ENCODE results near the gene CAMK2G. TPM values are rescaled to one million over a fixed set of nuclear protein-coding genes. Genes with fewer than 3 reads are reported as not detected.
"Not testable (repeated sequence)": the region's sequence is repeated elsewhere in the genome, so short reads cannot be mapped to it uniquely, and the experiment has no call there.

Gene CAMK2G
- total RNA-seq, 1 donor from 2014 or later = 22.1 TPM

DNA sequence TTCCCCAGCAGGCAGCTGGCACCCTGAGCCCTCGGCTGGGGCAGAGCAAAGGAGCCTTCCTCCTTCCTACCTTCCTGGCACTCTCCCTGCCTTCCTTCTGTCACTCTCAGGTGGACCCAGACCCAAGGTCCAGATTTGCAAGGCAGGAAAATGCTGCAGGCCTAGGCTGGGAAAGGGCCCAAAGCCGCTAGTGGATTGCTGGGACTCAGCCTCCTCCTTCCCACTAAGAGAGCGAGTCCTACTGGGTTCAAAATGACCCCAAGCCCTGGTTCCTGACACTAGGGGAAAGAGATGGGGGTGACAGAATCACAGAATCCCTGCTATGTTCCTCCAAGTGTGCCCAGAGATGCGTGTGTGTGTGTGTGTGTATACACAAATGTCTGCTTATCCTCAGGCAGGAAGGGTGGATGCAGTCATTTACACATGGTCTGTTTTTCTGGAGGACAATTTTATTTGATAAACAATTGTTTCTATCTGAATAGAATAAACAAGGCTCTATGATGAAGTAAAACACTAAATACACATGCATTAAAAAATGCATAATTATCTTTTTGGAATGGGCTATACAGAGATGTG lies 35.3 kb upstream of the CAMK2G start:
- Mint-ChIP-seq H3K27ac (no peak overlapping the region), H3K36me3 (ENCODE audit: low read depth) (no peaks in the 10 kb centered on the region), H3K4me3 (peak overlapping the region; percentile 81), H3K4me1 (peaks cover 43% of the 10 kb centered on the region), H3K9me3 (no peaks in the 10 kb centered on the region), H3K27me3 (peaks cover 33% of the 10 kb centered on the region)
- intact Hi-C loops (cut with micrococcal nuclease) = loop anchor here (2.0 to 5.0 kb wide), 2 partner anchors 23 to 48 kb away; no protein-coding TSS in a partner anchor
- DNase-seq = no peak

GRCh38 chr10:73908853-73909539 lies 34.6 kb upstream of the CAMK2G start:
- Mint-ChIP-seq H3K27ac (peak overlapping the region; percentile 75), H3K4me3 (peak overlapping the region; percentile 66), H3K27me3 (peaks cover 33% of the 10 kb centered on the region), H3K9me3 (no peaks in the 10 kb centered on the region), H3K4me1 (peaks cover 43% of the 10 kb centered on the region), H3K36me3 (ENCODE audit: low read depth) (no peaks in the 10 kb centered on the region)
- DNase-seq = peak; percentile 79
- intact Hi-C loops (cut with micrococcal nuclease) = no loop called here

DNA sequence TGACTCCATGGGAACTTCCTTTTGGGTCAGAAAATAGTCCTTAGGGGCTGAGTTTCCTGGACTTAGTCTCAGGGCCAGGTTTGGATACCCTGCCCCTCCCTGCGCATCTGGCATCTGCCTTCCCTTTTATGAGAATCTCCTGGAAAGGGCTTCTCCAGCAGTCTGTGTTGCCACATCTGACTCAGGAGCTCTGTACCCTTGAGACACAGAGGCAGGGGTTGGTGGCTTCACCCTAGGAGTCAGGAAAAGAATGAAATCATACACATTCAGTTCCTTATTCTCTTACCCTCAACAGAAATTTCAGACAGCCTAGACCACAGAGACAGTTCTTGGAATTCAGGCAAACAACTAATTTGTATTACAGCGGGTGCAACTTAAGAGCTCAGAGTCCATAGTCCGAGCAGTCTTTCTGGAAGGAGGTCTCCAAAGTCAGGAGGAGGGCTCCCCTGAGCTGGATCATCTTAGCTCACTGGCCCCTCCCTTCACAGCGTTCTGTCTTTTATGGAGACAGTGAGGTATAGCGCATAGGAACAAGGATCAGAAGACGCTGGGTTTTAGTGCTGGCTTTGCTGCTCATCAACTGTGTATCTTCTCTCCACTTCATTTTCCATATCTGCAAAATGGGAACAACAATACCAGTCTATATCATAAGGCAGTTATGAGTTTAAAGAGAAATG lies 33.6 kb upstream of the CAMK2G start:
- Mint-ChIP-seq H3K27me3 (peaks cover 28% of the 10 kb centered on the region), H3K27ac (peak overlapping the region; percentile 60), H3K9me3 (no peaks in the 10 kb centered on the region), H3K36me3 (ENCODE audit: low read depth) (no peaks in the 10 kb centered on the region), H3K4me1 (peaks cover 43% of the 10 kb centered on the region), H3K4me3 (peak overlapping the region; percentile 21)
- no peak for DNase-seq
- intact Hi-C loops (cut with micrococcal nuclease) = no loop called here

DNA sequence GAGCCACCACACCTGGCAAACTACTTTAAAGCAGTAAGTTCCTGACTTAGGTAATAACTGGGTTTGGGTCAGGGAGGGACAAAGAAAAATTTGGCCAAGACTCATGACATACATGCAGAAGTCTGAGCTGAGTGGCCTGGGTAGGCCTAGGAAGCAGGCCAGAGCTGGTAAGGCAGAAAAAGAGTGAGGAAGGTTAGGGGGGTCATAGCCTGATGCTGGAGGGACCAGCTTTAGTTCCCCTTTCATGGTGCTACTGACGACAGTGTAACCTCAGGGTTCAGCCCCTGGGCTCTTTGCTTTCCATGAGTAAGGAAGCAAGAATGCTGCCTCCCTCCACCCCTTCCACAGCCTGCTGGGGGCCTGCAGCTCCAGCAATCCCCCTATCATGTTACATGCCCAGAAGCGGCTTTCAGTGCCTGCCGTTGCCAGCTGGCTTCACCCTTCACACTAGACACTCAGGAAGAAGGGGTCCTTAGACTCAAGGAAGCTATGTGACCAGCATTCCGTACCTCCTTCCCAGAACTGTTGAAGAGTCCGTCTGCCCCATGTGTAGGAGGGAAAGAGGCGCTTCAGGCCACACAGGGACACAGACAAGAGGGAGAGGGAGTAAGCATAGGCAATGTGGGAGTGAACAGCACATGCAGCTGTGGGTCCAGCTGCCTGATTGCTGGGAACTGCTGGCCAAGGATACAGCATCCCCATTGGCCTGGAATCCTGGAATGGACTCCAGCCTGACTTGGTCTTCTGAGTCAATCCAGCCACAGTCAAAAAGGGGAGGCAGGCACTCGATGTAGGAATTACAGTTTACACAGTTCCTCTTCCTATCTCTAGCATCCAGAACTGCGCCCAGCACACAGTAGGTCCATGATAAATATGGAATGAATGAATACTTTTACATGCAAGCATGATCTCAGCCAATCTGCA lies 32.4 kb upstream of the CAMK2G start:
- peaks cover 39% of the 10 kb centered on the region for H3K4me1 Mint-ChIP-seq
- intact Hi-C loops (cut with micrococcal nuclease) = no loop called here
- no peaks in the 10 kb centered on the region for H3K9me3 Mint-ChIP-seq
- no peak for DNase-seq
- no peak overlapping the region for H3K27ac Mint-ChIP-seq
- H3K27me3 Mint-ChIP-seq = peaks cover 24% of the 10 kb centered on the region
- no peaks in the 10 kb centered on the region for H3K36me3 Mint-ChIP-seq (ENCODE audit: low read depth)
- H3K4me3 Mint-ChIP-seq = no peak overlapping the region

- Mint-ChIP-seq H3K4me3 (no peak overlapping the region), H3K36me3 (ENCODE audit: low read depth) (no peaks in the 10 kb centered on the region), H3K9me3 (no peaks in the 10 kb centered on the region), H3K4me1 (peaks cover 30% of the 10 kb centered on the region), H3K27me3 (peaks cover 23% of the 10 kb centered on the region), H3K27ac (no peak overlapping the region)
- DNase-seq = no peak
- intact Hi-C loops (cut with micrococcal nuclease) = no loop called here
Observed at GRCh38 chr10:73905256-73906020, 31.1 kb upstream of the CAMK2G start.

DNA sequence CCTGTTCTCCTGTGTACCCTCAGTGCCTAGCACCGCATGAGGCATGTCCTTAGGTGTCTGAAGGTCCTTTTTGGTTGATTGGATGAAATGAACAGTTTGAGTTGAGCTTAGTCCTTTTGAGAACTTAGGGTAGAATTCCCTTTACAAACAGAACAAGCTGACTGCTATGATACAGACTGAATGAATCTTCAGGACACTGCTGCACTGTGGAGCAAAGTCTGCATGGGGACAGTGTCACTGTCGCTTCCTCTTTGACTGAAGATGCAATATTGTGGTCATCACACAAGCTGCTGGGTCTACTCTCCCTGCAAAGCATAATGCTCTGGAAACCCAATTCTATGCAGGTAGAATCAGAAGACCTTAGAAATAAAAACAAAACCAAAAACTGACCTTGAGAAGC lies 28.0 kb upstream of the CAMK2G start:
- Mint-ChIP-seq H3K36me3 (ENCODE audit: low read depth) (no peaks in the 10 kb centered on the region), H3K4me3 (no peak overlapping the region), H3K27me3 (peaks cover 25% of the 10 kb centered on the region), H3K4me1 (peaks cover 9% of the 10 kb centered on the region), H3K9me3 (no peaks in the 10 kb centered on the region), H3K27ac (no peak overlapping the region)
- intact Hi-C loops (cut with micrococcal nuclease) = no loop called here
- DNase-seq = no peak

- intact Hi-C loops (cut with micrococcal nuclease) = no loop called here
- Mint-ChIP-seq H3K36me3 (ENCODE audit: low read depth) (no peaks in the 10 kb centered on the region), H3K27me3 (peaks cover 25% of the 10 kb centered on the region), H3K27ac (no peak overlapping the region), H3K4me3 (no peak overlapping the region), H3K4me1 (peaks cover 5% of the 10 kb centered on the region), H3K9me3 (no peaks in the 10 kb centered on the region)
- no peak for DNase-seq
Observed at GRCh38 chr10:73901261-73901660, 26.9 kb upstream of the CAMK2G start.

DNA sequence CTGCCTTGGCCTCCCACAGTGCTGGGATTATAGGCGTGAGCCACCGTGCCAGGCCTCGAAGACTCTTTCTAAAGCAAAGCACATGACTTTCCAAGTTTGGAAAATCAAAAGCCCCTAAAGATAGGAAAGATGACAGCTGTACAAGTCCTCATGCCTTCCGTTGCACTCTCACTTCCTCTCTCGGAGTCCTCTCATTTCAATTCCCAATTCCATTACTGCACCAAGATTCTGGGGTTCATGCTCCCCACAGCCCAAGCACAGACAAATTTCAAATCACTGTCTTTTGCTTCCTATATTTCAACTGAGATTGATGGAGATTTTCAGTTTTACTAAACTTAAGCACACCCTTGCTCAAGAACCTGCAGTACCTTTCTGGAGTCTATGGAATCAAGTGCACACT lies 25.7 kb upstream of the CAMK2G start:
- Mint-ChIP-seq H3K4me3 (no peak overlapping the region), H3K36me3 (ENCODE audit: low read depth) (no peaks in the 10 kb centered on the region), H3K4me1 (peaks cover 4% of the 10 kb centered on the region), H3K27ac (no peak overlapping the region), H3K27me3 (peaks cover 25% of the 10 kb centered on the region), H3K9me3 (no peaks in the 10 kb centered on the region)
- intact Hi-C loops (cut with micrococcal nuclease) = no loop called here
- DNase-seq = no peak

DNA sequence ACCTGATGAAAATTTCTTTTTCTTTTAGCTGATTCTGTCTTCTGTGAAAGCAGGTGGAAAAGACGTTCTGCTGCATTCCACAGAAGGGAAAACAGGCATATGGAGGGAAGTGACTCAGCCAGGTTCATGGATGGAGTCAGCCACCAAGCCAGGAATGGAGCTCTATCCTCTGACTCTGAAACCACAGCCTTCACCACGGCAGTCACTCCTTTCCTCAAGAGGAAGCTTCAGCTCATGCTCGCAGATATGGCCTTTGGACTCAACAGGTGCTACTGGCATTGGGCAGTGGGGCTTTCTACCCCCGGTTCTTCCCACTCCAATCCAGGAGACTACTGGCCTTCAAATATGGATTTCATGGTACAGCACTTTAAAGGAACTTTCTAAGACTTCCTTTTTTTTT lies 25.1 kb upstream of the CAMK2G start:
- no peak overlapping the region for H3K27ac Mint-ChIP-seq
- peaks cover 4% of the 10 kb centered on the region for H3K4me1 Mint-ChIP-seq
- DNase-seq = no peak
- no peaks in the 10 kb centered on the region for H3K36me3 Mint-ChIP-seq (ENCODE audit: low read depth)
- no peak overlapping the region for H3K4me3 Mint-ChIP-seq
- peaks cover 25% of the 10 kb centered on the region for H3K27me3 Mint-ChIP-seq
- no peaks in the 10 kb centered on the region for H3K9me3 Mint-ChIP-seq
- intact Hi-C loops (cut with micrococcal nuclease) = no loop called here

GRCh38 chr10:73898730-73899410 lies 24.5 kb upstream of the CAMK2G start:
- Mint-ChIP-seq H3K4me3 (no peak overlapping the region), H3K27me3 (peaks cover 23% of the 10 kb centered on the region), H3K9me3 (no peaks in the 10 kb centered on the region), H3K4me1 (peaks cover 8% of the 10 kb centered on the region), H3K36me3 (ENCODE audit: low read depth) (no peaks in the 10 kb centered on the region), H3K27ac (no peak overlapping the region)
- intact Hi-C loops (cut with micrococcal nuclease) = no loop called here
- no peak for DNase-seq

DNA sequence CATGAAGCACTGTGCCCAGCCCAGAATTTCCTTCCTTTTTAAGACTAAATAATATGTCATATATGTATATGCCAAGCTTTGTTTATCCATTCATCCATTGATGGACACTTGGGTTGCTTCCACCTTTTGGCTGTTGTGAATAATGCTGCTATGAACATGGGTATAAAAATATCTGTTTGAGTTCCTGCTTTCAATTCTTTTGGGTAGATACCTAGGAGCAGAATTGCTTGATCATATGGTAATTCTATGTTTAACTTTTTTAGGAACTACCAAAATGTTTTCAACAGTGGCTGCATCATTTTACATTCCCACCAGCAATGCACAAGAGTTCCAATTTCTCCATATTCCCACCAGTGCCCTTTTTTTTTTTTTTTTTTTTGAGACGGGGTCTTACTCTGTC lies 23.3 kb upstream of the CAMK2G start:
- intact Hi-C loops (cut with micrococcal nuclease) = no loop called here
- H3K27me3 Mint-ChIP-seq = peaks cover 23% of the 10 kb centered on the region
- H3K36me3 Mint-ChIP-seq (ENCODE audit: low read depth) = no peaks in the 10 kb centered on the region
- no peaks in the 10 kb centered on the region for H3K9me3 Mint-ChIP-seq
- no peak for DNase-seq
- H3K4me1 Mint-ChIP-seq = peaks cover 8% of the 10 kb centered on the region
- no peak overlapping the region for H3K4me3 Mint-ChIP-seq
- no peak overlapping the region for H3K27ac Mint-ChIP-seq

DNA sequence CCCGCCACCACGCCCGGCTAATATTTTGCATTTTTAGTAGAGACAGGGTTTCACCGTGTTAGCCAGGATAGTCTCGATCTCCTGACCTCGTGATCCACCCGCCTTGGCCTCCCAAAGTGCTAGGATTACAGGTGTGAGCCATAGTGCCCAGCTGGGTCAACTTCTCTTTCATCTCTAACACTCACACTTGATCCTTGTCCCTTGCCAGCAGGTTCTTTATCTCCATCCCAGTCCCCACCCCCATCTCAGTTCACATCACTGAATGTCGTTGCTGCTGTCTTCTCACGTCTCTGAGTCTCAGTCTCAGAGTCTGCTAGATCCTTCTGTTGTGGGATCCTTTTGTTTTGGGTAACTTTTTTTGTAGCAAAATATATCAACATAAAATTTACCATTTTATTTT lies 21.0 kb upstream of the CAMK2G start:
- H3K27me3 Mint-ChIP-seq = peaks cover 15% of the 10 kb centered on the region
- intact Hi-C loops (cut with micrococcal nuclease); DNase-seq; H3K4me3 Mint-ChIP-seq; H3K9me3 Mint-ChIP-seq; H3K27ac Mint-ChIP-seq; H3K4me1 Mint-ChIP-seq; H3K36me3 Mint-ChIP-seq (ENCODE audit: low read depth): not testable (repeated sequence)
